PC-9 (cell line): ENCODE measurements around the gene DYNLRB2. TPM values are rescaled to one million over a fixed set of nuclear protein-coding genes. Genes with fewer than 3 reads are reported as not detected.

Experiments used
- Bru-seq: library from RNA; stranded (reverse); fragments of 400-500 nt; gene quantifications from one replicate; lab custom pipeline; 2021; lab: Mats Ljungman, UMichigan
- BruChase-seq, 2 experiments: library from RNA; stranded (reverse); fragments of 400-500 nt; gene quantifications; one replicate each; lab custom pipeline; 2021; lab: Mats Ljungman, UMichigan
- BruUV-seq: library from RNA; stranded (reverse); fragments of 400-500 nt; replicated peaks from 2 replicates; lab custom pipeline; 2021; lab: Mats Ljungman, UMichigan
- CTCF ChIA-PET: fragments of 300-600 bp; sonication (Branson Sonifier 250); formaldehyde crosslinking; loops from one replicate; lab custom pipeline; 2022; ENCODE audit warnings: antibody characterized with exemption; lab: Charles Lee
- POLR2A ChIA-PET: fragments of 300-600 bp; sonication (Branson Sonifier 250); formaldehyde crosslinking; loops from one replicate; lab custom pipeline; 2022; ENCODE audit warnings: antibody characterized with exemption; ENCODE audit not compliant: unreplicated experiment; lab: Charles Lee
- DNase-seq, 2 experiments: peaks; one replicate each; pipeline versions ENCODE4 v3.0.0 to v3.0.0-alpha.2; 2015 to 2022; ENCODE audit warnings: mixed read lengths in 1 of 2
- H2AFZ ChIP-seq: fragments of 200-600 bp; sonication (generic); 2 replicates; pipeline ENCODE4 v1.8.1; 2017; ENCODE audit warnings: antibody characterized with exemption
- H3F3A ChIP-seq: fragments of 200-600 bp; sonication (generic); 2 replicates; pipeline ENCODE4 v1.8.1; 2017; ENCODE audit warnings: antibody characterized with exemption, mild to moderate bottlenecking, low read depth; ENCODE audit not compliant: insufficient read depth
- H3K27ac ChIP-seq: fragments of 200-600 bp; sonication (generic); 2 replicates; pipeline ENCODE4 v1.6.1; 2016; ENCODE audit warnings: mixed run types
- H3K27me3 ChIP-seq: fragments of 200-600 bp; sonication (generic); 2 replicates; pipeline ENCODE4 v1.6.1; 2016; ENCODE audit warnings: low read depth, mixed run types; ENCODE audit not compliant: insufficient read depth
- H3K36me3 ChIP-seq: fragments of 200-600 bp; sonication (generic); 2 replicates; pipeline ENCODE4 v1.6.1; 2016; ENCODE audit warnings: low read depth, mixed run types
- H3K4me1 ChIP-seq: fragments of 200-600 bp; sonication (generic); replicated peaks from 2 replicates; pipeline ENCODE4 v1.6.1; 2016; ENCODE audit warnings: mixed run types; ENCODE audit not compliant: insufficient read depth
- H3K4me2 ChIP-seq: fragments of 200-600 bp; sonication (generic); 2 replicates; pipeline ENCODE4 v1.6.1; 2017; ENCODE audit warnings: mixed run types
- H3K4me3 ChIP-seq: fragments of 200-600 bp; sonication (generic); 2 replicates; pipeline ENCODE4 v1.6.1; 2016; ENCODE audit warnings: mixed run types
- H3K79me2 ChIP-seq: fragments of 200-600 bp; sonication (generic); 2 replicates; pipeline ENCODE4 v1.6.1; 2017; ENCODE audit warnings: low read depth, mixed run types
- H3K9me2 ChIP-seq: fragments of 200-600 bp; sonication (generic); 2 replicates; pipeline ENCODE4 v1.8.1; 2017; ENCODE audit warnings: mild to moderate bottlenecking; ENCODE audit not compliant: insufficient read depth
- H3K9me3 ChIP-seq: fragments of 200-600 bp; sonication (generic); 2 replicates; pipeline ENCODE4 v1.8.1; 2016; ENCODE audit warnings: low read depth; ENCODE audit not compliant: insufficient read depth
- H4K20me1 ChIP-seq: fragments of 200-600 bp; sonication (generic); 2 replicates; pipeline ENCODE4 v1.8.1; 2017; ENCODE audit not compliant: insufficient read depth
- EZH2 ChIP-seq: fragments of 200-600 bp; sonication (generic); IDR thresholded peaks from 2 replicates; pipeline ENCODE4 v1.8.0; 2017; ENCODE audit warnings: antibody characterized with exemption, low read depth
- intact Hi-C: fragments of 100-400 bp; cut with micrococcal nuclease; formaldehyde crosslinking; loops from one replicate; pipeline ENCODE4 v1.10.0; 2022; ENCODE audit not compliant: unreplicated experiment
- long read RNA-seq: library from polyadenylated mRNA; stranded (forward); transcript quantifications from one replicate; pipeline ENCODE4 v2.0.0, GENCODE V29; 2022
- total RNA-seq: library from RNA; stranded (reverse); gene quantifications from 2 replicates; pipeline ENCODE4 v1.2.3, GENCODE V29; 2021
- TF ChIP-seq, protein P1 (sequence below): fragments of 200-600 bp; sonication (generic); conservative IDR thresholded peaks from 2 replicates; pipeline ENCODE4 v1.6.1; 2017; ENCODE audit warnings: mixed run types, antibody characterized with exemption, mild to moderate bottlenecking, moderate library complexity

Gene DYNLRB2
- total RNA-seq: not detected in 2 replicates
- percentile 10 among the genes with signal in this experiment for Bru-seq, nascent RNA
- percentile 12 among the genes with signal in this experiment for BruChase-seq, experiment 1, labeled RNA remaining after a 2-hour chase
- BruChase-seq, experiment 2, labeled RNA remaining after a 6-hour chase: not detected
- long read RNA-seq: 0 reads

DNA sequence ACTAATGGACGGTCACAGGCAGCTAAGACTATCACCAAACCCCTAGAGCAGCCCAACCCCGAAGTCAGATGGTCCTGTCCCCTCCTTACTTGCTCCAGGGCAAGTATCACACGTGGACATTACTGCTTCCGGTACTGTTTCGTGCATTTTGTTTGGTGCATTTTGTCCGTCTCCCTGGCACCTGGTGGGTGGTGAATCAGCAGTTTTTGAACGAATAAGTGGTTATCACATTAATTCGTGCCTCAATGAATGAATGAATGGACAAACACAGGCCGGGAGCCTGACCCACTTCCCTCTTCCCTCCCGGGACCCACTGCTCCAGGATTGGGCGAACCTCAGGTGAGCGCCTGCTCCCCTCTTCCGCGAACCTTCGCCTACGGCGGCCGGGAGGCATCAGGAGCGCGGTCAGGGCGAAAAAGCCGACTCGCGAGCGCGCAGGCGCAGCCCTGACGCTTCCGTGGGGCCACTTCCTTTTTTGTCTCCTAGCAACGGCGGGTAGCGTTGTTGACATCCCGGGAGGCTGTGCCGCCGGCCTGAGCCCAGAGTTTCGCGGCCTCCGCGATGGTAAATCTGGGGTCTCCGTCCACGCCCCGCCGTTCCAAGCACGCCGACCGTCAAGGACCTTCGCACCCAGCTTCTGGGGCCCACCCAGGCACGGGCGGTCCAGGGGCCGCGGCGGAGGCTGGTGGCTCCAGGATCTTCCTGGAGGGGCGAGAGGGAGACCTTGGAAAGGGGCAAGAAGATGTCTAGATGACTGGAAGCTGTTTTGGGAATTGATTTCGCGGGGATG lies at the start of gene DYNLRB2:
TSS of gene DYNLRB2 (plus strand) at position 478 of the 790 bp plus-strand sequence. CDS start at position 562, 84 bp downstream.
- H4K20me1 ChIP-seq: no peaks in the 10 kb centered on the region
- H3K27me3 ChIP-seq: peaks cover 19% of the 10 kb centered on the region; the same call in 1 of the 2 replicates
- ChIA-PET POLR2A (no interaction called here), CTCF (no interaction called here)
- TF ChIP-seq EZH2: no peak
- TF ChIP-seq, protein P1, sequence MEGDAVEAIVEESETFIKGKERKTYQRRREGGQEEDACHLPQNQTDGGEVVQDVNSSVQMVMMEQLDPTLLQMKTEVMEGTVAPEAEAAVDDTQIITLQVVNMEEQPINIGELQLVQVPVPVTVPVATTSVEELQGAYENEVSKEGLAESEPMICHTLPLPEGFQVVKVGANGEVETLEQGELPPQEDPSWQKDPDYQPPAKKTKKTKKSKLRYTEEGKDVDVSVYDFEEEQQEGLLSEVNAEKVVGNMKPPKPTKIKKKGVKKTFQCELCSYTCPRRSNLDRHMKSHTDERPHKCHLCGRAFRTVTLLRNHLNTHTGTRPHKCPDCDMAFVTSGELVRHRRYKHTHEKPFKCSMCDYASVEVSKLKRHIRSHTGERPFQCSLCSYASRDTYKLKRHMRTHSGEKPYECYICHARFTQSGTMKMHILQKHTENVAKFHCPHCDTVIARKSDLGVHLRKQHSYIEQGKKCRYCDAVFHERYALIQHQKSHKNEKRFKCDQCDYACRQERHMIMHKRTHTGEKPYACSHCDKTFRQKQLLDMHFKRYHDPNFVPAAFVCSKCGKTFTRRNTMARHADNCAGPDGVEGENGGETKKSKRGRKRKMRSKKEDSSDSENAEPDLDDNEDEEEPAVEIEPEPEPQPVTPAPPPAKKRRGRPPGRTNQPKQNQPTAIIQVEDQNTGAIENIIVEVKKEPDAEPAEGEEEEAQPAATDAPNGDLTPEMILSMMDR: no peak
- DNase-seq: peak in 1 of 2 experiments; percentile 48
- H3K27ac ChIP-seq: no peak within 1 kb of the TSS
- intact Hi-C loops: no loop called here
- 0 out of 2 replicates have a peak within 1 kb of the TSS, but pooled peaks have one; percentile 39 for H2AFZ ChIP-seq
- 0 out of 2 replicates have a peak within 1 kb of the TSS, but pooled peaks have one; percentile 16 for H3K4me2 ChIP-seq
- no peaks in the 10 kb centered on the region for H3F3A ChIP-seq
- H3K79me2 ChIP-seq: no peaks in the 10 kb centered on the region
- H3K4me3 ChIP-seq: no peak within 1 kb of the TSS
- no peaks in the 10 kb centered on the region for H3K36me3 ChIP-seq
- H3K4me1 ChIP-seq: no peaks in the 10 kb centered on the region
- no peaks in the 10 kb centered on the region; the same call in 1 of the 2 replicates for H3K9me3 ChIP-seq
- H3K9me2 ChIP-seq: no peaks in the 10 kb centered on the region
- BruUV-seq: no TSS peak

DNA sequence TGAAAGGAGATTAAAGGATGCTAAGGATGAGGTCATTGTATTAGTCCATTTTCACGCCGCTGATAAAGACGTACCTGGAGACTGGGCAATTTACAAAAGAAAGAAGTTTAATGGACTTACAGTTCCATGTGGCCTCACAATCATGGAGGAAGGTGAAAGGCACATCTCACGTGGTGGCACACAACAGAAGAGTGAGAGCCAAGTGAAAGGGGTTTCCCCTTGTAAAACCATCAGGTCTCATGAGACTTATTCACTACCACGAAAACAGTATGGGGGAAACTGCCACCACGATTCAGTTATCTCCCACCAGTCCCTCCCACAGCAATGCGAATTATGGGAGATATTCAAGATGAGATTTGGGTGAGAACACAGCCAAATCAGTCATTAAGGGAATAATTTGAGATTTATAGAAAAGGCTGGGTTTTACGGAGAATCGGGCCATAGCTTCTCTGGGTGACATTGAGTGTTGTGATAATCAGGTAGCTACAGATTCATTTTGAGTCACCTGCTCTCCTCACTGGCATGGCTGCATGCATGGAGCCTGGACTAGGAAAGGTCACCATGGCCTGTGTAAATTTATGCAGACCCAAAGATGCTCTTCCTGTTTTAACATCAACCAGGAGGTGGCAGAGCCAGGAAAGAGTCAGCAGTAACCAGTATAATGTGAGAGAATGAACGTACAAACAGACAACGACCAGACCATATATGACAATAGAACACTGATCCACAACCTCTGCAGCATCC lies 40.5 kb upstream of the DYNLRB2 start:
- no peak overlapping the region for H2AFZ ChIP-seq
- no peak overlapping the region for H3K4me2 ChIP-seq
- no peaks in the 10 kb centered on the region for H3K9me2 ChIP-seq
- H3K36me3 ChIP-seq: no peaks in the 10 kb centered on the region
- H4K20me1 ChIP-seq: no peaks in the 10 kb centered on the region
- no peaks in the 10 kb centered on the region for H3K4me1 ChIP-seq
- ChIA-PET CTCF (no interaction called here), POLR2A (no interaction called here)
- H3K9me3 ChIP-seq: no peaks in the 10 kb centered on the region
- no peak for DNase-seq
- H3K79me2 ChIP-seq: no peaks in the 10 kb centered on the region
- H3K27me3 ChIP-seq: peaks cover 3% of the 10 kb centered on the region; the same call in 1 of the 2 replicates
- no peak overlapping the region for H3K27ac ChIP-seq
- no TSS peak for BruUV-seq
- no peaks in the 10 kb centered on the region for H3F3A ChIP-seq
- TF ChIP-seq, protein P1: no peak
- TF ChIP-seq EZH2: no peak
- intact Hi-C loops: no loop called here
- no peak overlapping the region for H3K4me3 ChIP-seq

DNA sequence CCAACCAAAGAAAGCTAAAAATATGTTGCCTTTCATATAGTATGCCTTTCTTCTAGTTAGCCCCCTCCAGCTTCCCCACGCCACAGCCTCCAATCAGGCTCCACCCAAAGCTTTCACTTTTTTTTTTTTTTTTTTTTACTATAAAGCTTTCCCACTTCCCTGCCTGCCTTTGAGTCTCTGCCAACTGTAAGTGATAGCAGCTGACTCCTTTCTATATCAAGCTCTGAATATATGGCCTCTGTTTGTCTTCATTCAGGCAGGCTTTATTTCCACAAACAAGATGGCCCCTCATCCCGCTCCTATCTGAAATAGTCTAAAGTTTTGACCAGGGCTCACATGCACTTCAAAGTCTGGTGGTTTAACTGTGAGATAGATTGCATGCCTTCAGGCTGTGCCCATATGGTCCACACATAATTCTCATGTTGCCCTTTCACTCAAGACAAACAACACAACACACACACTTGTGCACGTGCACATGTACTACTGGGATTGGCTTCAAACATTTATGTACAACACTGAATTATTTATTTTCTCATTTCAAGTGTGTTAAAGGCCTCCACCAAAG lies 39.8 kb upstream of the DYNLRB2 start:
- Histone ChIP-seq H3K4me1 (no peaks in the 10 kb centered on the region), H3K4me2 (no peak overlapping the region), H3K9me2 (no peaks in the 10 kb centered on the region), H2AFZ (no peak overlapping the region), H4K20me1 (no peaks in the 10 kb centered on the region), H3K79me2 (no peaks in the 10 kb centered on the region), H3K36me3 (no peaks in the 10 kb centered on the region), H3K27me3 (peaks cover 3% of the 10 kb centered on the region; the same call in 1 of the 2 replicates), H3F3A (no peaks in the 10 kb centered on the region), H3K27ac (no peak overlapping the region), H3K9me3 (no peaks in the 10 kb centered on the region), H3K4me3 (no peak overlapping the region)
- no peak for DNase-seq
- intact Hi-C loops: no loop called here
- no TSS peak for BruUV-seq
- TF ChIP-seq EZH2: no peak
- TF ChIP-seq, protein P1: no peak
- ChIA-PET POLR2A (no interaction called here), CTCF (no interaction called here)
